Thyroid gland (tissue), 4 donors: ENCODE measurements around the gene ECSCR. TPM values are rescaled to one million over a fixed set of nuclear protein-coding genes. Genes with fewer than 3 reads are reported as not detected.
"Not testable (repeated sequence)": the region's sequence is repeated elsewhere in the genome, so short reads cannot be mapped to it uniquely, and the experiment has no call there.

Source experiments
- DNase-seq, 2 donors: peaks; one replicate each; pipeline ENCODE4 v3.0.0-alpha.2; 2019
- H3K27ac ChIP-seq, 3 donors: fragments of 200-600 bp; sonication (generic); 1 replicate in 2 of 3; 2 replicates in 1 of 3; pipeline ENCODE4 v1.5.1; 2016 to 2019; ENCODE audit warnings: mild to moderate bottlenecking in 1 of 3, moderate library complexity in 1 of 3
- H3K27me3 ChIP-seq: fragments of 200-600 bp; sonication (generic); one replicate; pipeline ENCODE4 v1.5.1; 2019
- H3K36me3 ChIP-seq, 2 donors: fragments of 200-600 bp; sonication (generic); one replicate each; pipeline ENCODE4 v1.5.1; 2016 to 2019
- H3K4me1 ChIP-seq, 2 donors: fragments of 200-600 bp; sonication (generic); one replicate each; pipeline ENCODE4 v1.5.1; 2017 to 2019
- H3K4me3 ChIP-seq, 3 donors: fragments of 200-600 bp; sonication (generic); replicated peaks in 1 of 3; 1 replicate in 2 of 3; 2 replicates in 1 of 3; pipeline ENCODE4 v1.5.1; 2016; ENCODE audit warnings: mild to moderate bottlenecking in 1 of 3
- H3K9me3 ChIP-seq: fragments of 200-600 bp; sonication (generic); one replicate; pipeline ENCODE4 v1.5.1; 2017
- POLR2A ChIP-seq, 2 donors: fragments of 450-650 bp; IDR thresholded peaks; one replicate each; pipeline ENCODE4 v1.6.1; 2017; ENCODE audit warnings: antibody characterized with exemption in 2 of 2, mild to moderate bottlenecking in 2 of 2, moderate library complexity in 1 of 2
- WGBS, 2 donors: methylation state at CpG; one replicate each; pipeline ENCODE4 v1.1.5; 2017; 5-methylcytosine and 5-hydroxymethylcytosine counted together
- intact Hi-C: fragments of 100-400 bp; cut with DNase I; formaldehyde crosslinking; loops from one replicate; pipeline ENCODE4 v1.15.1; 2023
- total RNA-seq, 4 donors: library from RNA; depleted of rRNA; stranded (reverse); fragments of >200 nt; gene quantifications; one replicate each; pipeline ENCODE4 v1.2.3, GENCODE V29; 2016
- TF ChIP-seq, protein P1 (sequence below), 6 experiments: fragments of 200-600 bp in 3 of 6; fragments of 450-650 bp in 3 of 6; sonication (generic) in 3 of 6; IDR thresholded peaks; one replicate each; pipeline ENCODE4 v1.5.1; 2016 to 2019; ENCODE audit warnings: antibody characterized with exemption in 6 of 6, mild to moderate bottlenecking in 2 of 6, inconsistent platforms in 1 of 6, moderate library complexity in 1 of 6

ECSCR gene
- total RNA-seq, 4 donors from 2014 or later: 26.7 to 46.2 (median 31.4) TPM

DNA sequence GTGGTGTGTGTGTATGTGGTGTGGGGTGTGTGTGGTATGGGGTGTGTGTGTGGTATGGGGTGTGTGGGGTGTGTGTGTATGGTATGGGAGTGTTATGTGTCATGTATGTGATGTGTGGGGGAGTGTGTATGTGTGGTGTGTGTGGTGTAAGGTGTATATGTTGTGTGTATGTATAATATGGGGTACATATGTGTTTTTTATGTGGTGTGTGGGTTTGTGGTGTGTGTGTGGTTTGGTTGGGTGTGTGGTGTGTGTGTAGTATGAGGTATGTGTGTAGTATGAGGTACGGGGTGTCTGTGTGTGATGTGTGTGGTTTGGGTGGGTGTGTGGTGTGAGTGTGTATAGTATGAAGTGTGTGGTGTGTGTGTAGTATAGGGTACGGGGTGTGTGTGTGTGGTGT, 11.4 kb downstream of the ECSCR start:
- Histone ChIP-seq H3K4me1 (peaks cover 0 to 5% of the 10 kb centered on the region in 2 donors), H3K27me3 (no peaks in the 10 kb centered on the region), H3K36me3 (no peaks in the 10 kb centered on the region), H3K9me3 (no peaks in the 10 kb centered on the region), H3K27ac (no peak overlapping the region), H3K4me3 (no peak overlapping the region)
- intact Hi-C loops: no loop called here
- no peak for DNase-seq
- WGBS, 2 donors: 90 to 98% methylated on average over 2 of the region's 2 CpGs
- TF ChIP-seq, protein P1, sequence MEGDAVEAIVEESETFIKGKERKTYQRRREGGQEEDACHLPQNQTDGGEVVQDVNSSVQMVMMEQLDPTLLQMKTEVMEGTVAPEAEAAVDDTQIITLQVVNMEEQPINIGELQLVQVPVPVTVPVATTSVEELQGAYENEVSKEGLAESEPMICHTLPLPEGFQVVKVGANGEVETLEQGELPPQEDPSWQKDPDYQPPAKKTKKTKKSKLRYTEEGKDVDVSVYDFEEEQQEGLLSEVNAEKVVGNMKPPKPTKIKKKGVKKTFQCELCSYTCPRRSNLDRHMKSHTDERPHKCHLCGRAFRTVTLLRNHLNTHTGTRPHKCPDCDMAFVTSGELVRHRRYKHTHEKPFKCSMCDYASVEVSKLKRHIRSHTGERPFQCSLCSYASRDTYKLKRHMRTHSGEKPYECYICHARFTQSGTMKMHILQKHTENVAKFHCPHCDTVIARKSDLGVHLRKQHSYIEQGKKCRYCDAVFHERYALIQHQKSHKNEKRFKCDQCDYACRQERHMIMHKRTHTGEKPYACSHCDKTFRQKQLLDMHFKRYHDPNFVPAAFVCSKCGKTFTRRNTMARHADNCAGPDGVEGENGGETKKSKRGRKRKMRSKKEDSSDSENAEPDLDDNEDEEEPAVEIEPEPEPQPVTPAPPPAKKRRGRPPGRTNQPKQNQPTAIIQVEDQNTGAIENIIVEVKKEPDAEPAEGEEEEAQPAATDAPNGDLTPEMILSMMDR (IDR thresholded peaks at IDR 0.05): no peak
- TF ChIP-seq POLR2A (IDR thresholded peaks at IDR 0.05): no peak

- 84 to 92% methylated on average over 5 of the region's 5 CpGs for WGBS, 2 donors
- no peak for DNase-seq
- no peak overlapping the region for H3K4me3 ChIP-seq
- no peaks in the 10 kb centered on the region for H3K27me3 ChIP-seq
- intact Hi-C loops: no loop called here
- no peaks in the 10 kb centered on the region for H3K9me3 ChIP-seq
- no peaks in the 10 kb centered on the region for H3K36me3 ChIP-seq
- peaks cover 4 to 13% of the 10 kb centered on the region in 2 donors for H3K4me1 ChIP-seq
- TF ChIP-seq, protein P1 (IDR thresholded peaks at IDR 0.05): no peak
- no peak for TF ChIP-seq POLR2A (IDR thresholded peaks at IDR 0.05)
- peak overlapping the region in 1 of 3 donors; percentile 6 for H3K27ac ChIP-seq
Observed at GRCh38 chr5:139446956-139447779, 15.4 kb downstream of the ECSCR start.

GRCh38 chr5:139445325-139446170, 17.0 kb downstream of the ECSCR start:
- Histone ChIP-seq H3K4me3 (no peak overlapping the region), H3K27ac (peak overlapping the region in 2 of 3 donors; percentile 2 to 68), H3K9me3 (no peaks in the 10 kb centered on the region), H3K27me3 (no peaks in the 10 kb centered on the region), H3K4me1 (peaks cover 4 to 13% of the 10 kb centered on the region in 2 donors), H3K36me3 (no peaks in the 10 kb centered on the region)
- intact Hi-C loops: no loop called here
- WGBS, 2 donors: 36 to 44% methylated on average over 7 of the region's 7 CpGs
- TF ChIP-seq, protein P1 (IDR thresholded peaks at IDR 0.05): no peak
- TF ChIP-seq POLR2A (IDR thresholded peaks at IDR 0.05): no peak
- peak; percentile 66 to 77 for DNase-seq

DNA sequence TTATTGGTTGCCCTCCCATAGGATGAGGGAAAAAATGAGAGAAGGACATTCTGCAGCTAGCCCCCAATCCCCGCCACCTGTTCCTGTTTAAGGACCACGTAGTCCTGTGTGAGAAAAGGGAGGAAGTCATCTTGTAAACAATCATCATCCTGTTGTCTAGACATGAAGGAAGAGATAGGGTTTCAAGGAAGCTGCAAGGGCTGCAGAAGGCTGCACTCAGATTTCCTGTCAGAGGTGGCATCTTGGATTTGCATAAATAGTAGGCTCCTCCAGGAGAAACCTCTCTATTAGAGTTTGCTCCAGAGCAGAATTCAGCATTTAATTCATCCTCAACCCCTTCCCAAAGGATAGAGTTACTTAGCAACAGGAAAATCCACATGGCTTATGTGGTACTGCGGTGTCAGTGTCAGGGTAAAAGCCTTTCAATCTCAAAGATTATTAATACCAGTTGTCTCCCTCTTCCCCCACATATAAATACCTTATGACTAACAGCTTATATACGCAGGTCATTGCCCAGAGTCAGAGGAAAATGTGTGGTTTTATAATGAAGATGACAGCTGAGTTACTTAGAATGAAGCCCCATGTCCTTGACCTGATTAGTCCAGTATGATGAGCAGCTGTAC, 18.6 kb downstream of the ECSCR start:
- Histone ChIP-seq H3K27me3 (no peaks in the 10 kb centered on the region), H3K4me1 (peaks cover 7 to 17% of the 10 kb centered on the region in 2 donors), H3K27ac (no peak overlapping the region), H3K4me3 (no peak overlapping the region), H3K9me3 (no peaks in the 10 kb centered on the region), H3K36me3 (no peaks in the 10 kb centered on the region)
- TF ChIP-seq POLR2A (IDR thresholded peaks at IDR 0.05): no peak
- TF ChIP-seq, protein P1 (IDR thresholded peaks at IDR 0.05): no peak
- 78 to 84% methylated on average over 4 of the region's 4 CpGs for WGBS, 2 donors
- intact Hi-C loops: no loop called here
- DNase-seq: no peak

DNA sequence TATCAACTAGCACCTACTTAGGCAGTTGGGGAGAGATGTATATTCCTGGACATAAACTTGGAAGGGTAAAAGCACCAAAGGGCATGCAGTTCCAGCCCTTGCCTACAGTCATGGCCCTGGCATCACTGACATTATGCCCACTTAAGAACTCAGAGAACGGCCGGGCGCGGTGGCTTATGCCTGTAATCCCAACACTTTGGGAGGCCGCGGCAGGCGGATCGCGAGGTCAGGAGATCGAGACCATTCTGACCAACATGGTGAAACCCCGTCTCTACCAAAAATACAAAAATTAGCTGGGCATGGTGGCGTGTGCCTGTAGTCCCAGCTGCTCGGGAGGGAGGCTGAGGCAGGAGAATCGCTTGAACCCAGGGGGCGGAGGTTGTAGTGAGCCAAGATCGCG, 22.1 kb downstream of the ECSCR start:
- H3K4me1 ChIP-seq, H3K27me3 ChIP-seq, H3K4me3 ChIP-seq, H3K9me3 ChIP-seq, H3K36me3 ChIP-seq, DNase-seq, H3K27ac ChIP-seq, intact Hi-C loops: not testable (repeated sequence)
- 94 to 97% methylated on average over 17 of the region's 17 CpGs for WGBS, 2 donors
